Neutrophil (primary cell): ENCODE data around the gene ZFP90.

ENCODE experiments used
- H3K27ac ChIP-seq: fragments of 200-600 bp; sonication (generic); 2 replicates; pipeline ENCODE4 v1.5.1; 2016; ENCODE audit warnings: mild to moderate bottlenecking, moderate library complexity
- H3K27me3 ChIP-seq: fragments of 200-600 bp; sonication (generic); 2 replicates; pipeline ENCODE4 v1.6.0; 2016; ENCODE audit warnings: mild to moderate bottlenecking
- H3K36me3 ChIP-seq: fragments of 200-600 bp; sonication (generic); 2 replicates; pipeline ENCODE4 v1.5.1; 2017
- H3K4me1 ChIP-seq, 2 experiments: fragments of 200-600 bp in 1 of 2; sonication (generic) in 1 of 2; 1 replicate in 1 of 2; 2 replicates in 1 of 2; pipeline versions ENCODE4 v1.5.1 to v1.6.1; 2013 to 2016; ENCODE audit warnings: low read depth in 1 of 2, low read length in 1 of 2, mild to moderate bottlenecking in 1 of 2, moderate library complexity in 1 of 2; ENCODE audit not compliant: control insufficient read depth in 1 of 2, insufficient read depth in 1 of 2
- H3K4me3 ChIP-seq, 2 experiments: fragments of 200-600 bp in 1 of 2; sonication (generic) in 1 of 2; 1 replicate in 1 of 2; 2 replicates in 1 of 2; pipeline ENCODE4 v1.5.1; 2013 to 2016; ENCODE audit warnings: low read depth in 1 of 2, low read length in 1 of 2, mild to moderate bottlenecking in 1 of 2, moderate library complexity in 1 of 2
- H3K9me3 ChIP-seq: fragments of 200-600 bp; sonication (generic); 2 replicates; pipeline ENCODE4 v1.5.1; 2016
- CTCF ChIP-seq: fragments of 200-600 bp; sonication (generic); IDR thresholded peaks from 2 replicates; pipeline ENCODE4 v1.5.1; 2016; ENCODE audit warnings: antibody characterized with exemption

The ZFP90 gene

GRCh38 chr16:68510775-68511174, 28.3 kb upstream of the ZFP90 start:
- H3K9me3 ChIP-seq, result no peaks in the 10 kb centered on the region
- H3K36me3 ChIP-seq, result no peaks in the 10 kb centered on the region
- peaks cover 8 to 10% of the 10 kb centered on the region in 2 experiments for H3K4me1 ChIP-seq
- H3K27me3 ChIP-seq, result peaks cover 42% of the 10 kb centered on the region
- H3K4me3 ChIP-seq, result no peak overlapping the region
- TF ChIP-seq CTCF, result no peak
- H3K27ac ChIP-seq, result no peak overlapping the region

GRCh38 chr16:68512183-68512582, 26.9 kb upstream of the ZFP90 start:
- peaks cover 28% of the 10 kb centered on the region for H3K27me3 ChIP-seq
- H3K36me3 ChIP-seq, result no peaks in the 10 kb centered on the region
- no peak overlapping the region for H3K27ac ChIP-seq
- TF ChIP-seq CTCF, result no peak
- H3K9me3 ChIP-seq, result no peaks in the 10 kb centered on the region
- peaks cover 8 to 10% of the 10 kb centered on the region in 2 experiments for H3K4me1 ChIP-seq
- no peak overlapping the region for H3K4me3 ChIP-seq

- H3K4me1 ChIP-seq, result peaks cover 8 to 10% of the 10 kb centered on the region in 2 experiments
- H3K9me3 ChIP-seq, result no peaks in the 10 kb centered on the region
- H3K27ac ChIP-seq, result no peak overlapping the region
- H3K27me3 ChIP-seq, result peaks cover 23% of the 10 kb centered on the region
- no peak for TF ChIP-seq CTCF
- H3K4me3 ChIP-seq, result no peak overlapping the region
- no peaks in the 10 kb centered on the region for H3K36me3 ChIP-seq
These were observed 26.3 kb upstream of the ZFP90 start for GRCh38 chr16:68512742-68513141.

GRCh38 chr16:68514511-68514910, 24.6 kb upstream of the ZFP90 start:
- H3K9me3 ChIP-seq, result no peaks in the 10 kb centered on the region
- H3K27ac ChIP-seq, result no peak overlapping the region
- no peak overlapping the region for H3K4me3 ChIP-seq
- H3K4me1 ChIP-seq, result peaks cover 8 to 10% of the 10 kb centered on the region in 2 experiments
- no peak for TF ChIP-seq CTCF
- no peaks in the 10 kb centered on the region for H3K36me3 ChIP-seq
- peaks cover 8% of the 10 kb centered on the region for H3K27me3 ChIP-seq

GRCh38 chr16:68517606-68518166, 21.4 kb upstream of the ZFP90 start:
- peaks cover 6 to 10% of the 10 kb centered on the region in 2 experiments for H3K4me1 ChIP-seq
- no peaks in the 10 kb centered on the region for H3K9me3 ChIP-seq
- no peak for TF ChIP-seq CTCF
- no peak overlapping the region for H3K27ac ChIP-seq
- no peak overlapping the region for H3K4me3 ChIP-seq
- no peaks in the 10 kb centered on the region for H3K27me3 ChIP-seq
- no peaks in the 10 kb centered on the region for H3K36me3 ChIP-seq
